Germinal center (tissue), 1 donor: Measurements from ENCODE around the gene STRN3.
"Not testable (repeated sequence)": the region's sequence is repeated elsewhere in the genome, so short reads cannot be mapped to it uniquely, and the experiment has no call there.

ENCODE experiments used
- DNase-seq: peaks from one replicate; pipeline ENCODE4 v3.0.0; 2012; ENCODE audit warnings: mixed read lengths, low spot score

STRN3 gene

DNA sequence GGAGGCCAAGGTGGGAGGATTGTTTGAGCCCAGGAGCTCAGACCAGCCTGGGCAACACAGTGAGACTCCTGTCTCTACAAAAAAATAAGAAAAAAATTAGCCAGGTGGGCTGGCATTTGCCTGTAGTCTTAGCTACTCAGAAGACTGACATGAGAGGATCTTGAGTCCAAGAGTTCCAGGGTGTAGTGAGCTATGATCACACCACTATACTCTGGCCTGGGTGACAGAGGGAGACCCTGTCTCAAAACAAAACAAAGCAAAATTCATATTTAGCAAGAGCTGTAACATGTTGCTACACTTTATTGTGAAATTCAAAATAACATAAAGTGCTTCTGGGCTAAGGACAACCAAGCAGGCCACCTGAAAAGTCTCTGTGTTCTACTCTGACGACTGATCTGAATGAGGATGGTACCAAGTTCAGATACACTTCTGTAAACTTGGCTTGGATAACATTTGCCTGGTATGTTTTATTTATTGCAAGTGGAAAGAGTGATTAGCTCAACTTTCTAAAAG lies 11.6 kb upstream of the STRN3 start:
- DNase-seq: no peak

DNA sequence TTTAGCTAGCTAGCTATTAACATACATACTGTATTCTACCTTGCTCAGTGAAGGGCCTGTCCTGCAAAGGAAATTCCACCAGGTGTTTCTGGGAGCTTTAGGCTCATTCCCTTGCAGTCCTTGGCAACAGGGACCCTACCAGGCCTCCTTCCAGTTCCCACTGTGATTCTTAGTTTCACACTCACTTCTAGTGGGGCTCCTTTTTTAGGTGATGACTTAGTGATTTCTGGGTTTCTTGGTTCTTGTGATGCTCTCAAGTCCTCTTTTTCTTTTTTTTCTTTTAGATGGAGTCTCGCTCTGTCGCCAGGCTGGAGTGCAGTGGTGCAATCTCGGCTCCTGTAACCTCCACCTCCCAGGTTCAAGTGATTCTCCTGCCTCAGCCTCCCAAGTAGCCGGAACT lies 10.4 kb upstream of the STRN3 start:
- no peak for DNase-seq

DNA sequence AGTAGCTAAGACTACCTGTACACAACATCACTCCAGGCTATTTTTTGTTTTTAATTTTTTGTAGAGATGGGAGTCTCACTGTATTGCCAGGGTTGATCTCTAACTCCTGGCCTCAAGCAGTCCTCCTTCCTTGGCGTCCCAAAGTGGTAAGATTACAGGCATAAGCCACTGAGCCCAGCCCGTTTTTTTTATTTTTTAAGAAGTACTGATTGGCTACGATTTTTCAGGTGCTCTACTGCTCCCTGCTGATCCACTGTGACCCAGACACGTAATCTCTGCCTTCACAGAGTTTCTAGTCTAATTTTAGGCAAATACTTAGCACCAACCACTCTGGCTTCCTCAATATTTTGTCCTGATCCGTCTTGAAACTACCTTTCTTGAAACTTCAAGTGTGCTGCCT lies 4.3 kb upstream of the STRN3 start:
- no peak for DNase-seq

DNA sequence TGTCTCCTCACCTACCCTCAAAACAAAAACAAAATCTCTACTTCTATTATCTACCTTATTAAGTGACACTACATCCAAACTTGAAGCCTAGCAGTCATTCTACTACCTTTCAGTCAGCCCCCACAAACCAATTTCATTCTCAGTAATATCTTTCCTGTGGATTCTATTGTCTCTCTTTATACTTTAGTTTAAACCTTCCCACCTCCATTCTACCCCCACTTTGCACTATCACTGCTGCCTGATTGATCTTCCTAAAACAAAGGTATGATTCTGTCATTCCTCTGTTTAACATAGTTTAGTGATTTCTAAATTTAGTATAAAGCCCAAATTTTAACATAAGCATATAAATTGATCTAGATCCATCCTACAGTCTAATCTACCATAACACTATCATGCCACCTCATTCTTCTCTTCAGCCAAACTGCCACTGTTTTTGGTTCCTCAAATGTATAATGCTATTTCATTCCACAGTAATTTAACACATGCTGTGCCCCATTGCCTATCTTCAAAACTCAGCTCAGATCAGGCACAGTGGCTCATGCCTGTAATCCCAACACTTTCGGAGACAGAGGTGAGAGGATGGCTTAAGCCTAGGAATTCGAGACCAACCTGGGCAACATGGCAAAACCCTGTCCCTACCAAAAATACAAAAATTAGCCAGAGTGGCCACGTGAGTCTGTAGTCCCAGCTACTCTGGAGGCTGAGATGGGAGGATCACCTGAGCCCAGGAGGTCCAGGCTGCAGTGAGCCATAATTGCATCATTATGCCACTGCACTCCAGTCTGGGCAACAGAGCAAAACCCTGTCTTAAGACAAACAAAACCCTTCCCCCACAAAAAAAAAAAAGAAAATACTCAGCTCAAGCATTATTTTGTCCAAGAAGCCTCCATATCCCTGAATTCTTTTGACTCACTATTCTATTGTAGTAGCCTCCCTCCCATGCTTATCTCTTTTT lies 3.1 kb upstream of the STRN3 start:
- no peak for DNase-seq

DNA sequence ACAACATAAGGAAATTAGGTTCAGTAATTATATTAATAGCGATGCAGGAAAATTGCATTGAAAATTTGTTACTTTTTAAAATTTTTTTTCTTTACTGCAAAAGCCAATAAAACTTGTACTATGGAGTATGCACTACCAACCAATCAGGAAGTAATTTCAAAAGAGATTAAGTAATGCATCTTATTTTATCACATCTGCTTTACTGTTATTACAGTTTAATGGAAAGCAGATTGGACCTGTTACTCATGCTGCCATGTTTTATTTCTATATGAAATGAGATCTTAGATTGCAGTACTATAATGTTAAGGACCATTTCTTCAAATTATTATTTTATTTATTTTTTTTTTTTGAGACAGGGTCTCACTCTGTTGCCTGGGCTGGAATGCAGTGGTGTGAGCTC lies 1.7 kb upstream of the STRN3 start:
- DNase-seq: no peak

DNA sequence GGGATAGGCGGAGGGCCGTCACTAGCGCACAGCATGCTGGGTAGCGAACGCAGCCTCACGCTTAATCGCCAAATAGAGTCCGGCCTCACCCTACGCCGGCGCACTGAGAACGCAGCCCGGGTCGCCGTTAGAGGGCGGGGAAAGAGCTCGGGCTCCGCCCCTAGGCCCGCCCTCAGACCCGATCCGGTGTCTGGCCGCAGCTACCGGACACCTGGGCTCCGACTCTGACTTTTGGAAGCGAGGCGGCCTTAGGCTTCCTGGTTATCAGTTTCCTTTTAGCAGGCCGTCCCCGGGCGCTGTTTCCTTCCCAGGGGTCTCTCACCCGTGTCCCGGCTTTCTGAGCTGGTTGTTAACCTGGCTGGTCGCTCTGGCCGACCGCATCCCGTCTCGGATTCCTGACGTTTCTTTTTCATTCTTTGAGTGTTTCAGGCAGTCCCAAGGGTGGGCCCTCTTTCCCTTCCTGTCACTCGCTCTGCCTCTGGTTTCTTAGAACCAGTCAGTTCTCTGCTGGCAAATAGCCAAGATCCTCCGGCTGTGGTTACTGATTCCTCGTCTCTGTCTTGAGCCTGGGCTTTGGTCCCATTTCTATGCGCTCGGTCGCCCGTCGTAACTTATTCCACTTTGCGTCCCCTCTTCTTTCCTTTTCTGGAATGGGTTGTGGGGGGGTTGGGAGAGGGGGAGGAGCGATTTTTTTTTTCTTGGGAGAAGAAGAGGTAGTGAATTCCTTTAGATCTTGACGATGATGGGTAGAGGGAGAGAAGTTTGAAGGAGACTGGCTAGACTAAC lies 464 bp upstream of the STRN3 start:
- peak; percentile 95 for DNase-seq

DNA sequence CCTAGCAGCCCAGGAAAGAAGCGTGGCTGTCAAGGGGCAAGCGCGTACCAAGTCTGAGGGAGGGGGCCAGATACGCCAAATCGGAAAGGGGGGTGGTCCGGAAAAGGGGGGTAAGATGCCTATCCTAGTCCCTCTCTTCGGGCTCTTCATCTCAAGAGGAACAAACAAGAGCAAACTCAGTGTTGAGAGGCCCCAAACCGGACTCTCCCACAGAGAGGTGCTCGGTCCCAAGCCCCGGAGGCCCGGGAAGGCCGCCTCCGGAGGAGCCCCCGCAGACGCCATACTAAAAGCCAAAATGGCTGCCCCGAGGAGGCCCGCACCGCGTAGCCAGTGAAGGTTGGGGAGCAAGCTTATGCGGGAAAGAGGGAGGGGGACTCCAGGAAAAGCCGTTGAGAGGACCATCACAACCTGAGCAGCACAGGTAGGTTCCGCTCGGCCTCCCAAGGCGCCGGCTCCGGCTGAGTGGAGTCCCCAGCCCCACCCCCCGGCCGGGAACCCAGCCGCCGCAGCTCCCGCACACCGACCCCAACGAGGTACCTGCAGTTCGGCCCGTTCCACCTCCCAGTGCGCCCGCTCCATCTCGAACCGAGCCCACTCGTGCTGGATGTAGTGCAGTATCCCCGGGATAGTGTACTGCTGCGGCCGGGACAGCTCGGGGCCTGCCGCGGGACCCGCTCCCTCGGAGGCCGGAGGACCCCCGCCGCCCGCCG lies 657 bp downstream of the STRN3 start, which contains the start of gene AP4S1:
AP4S1 (plus strand) TSS at position 283 of the 710 bp plus-strand sequence. CDS start 40,548 bp downstream, outside the sequence.
- DNase-seq: peak; percentile 54

DNA sequence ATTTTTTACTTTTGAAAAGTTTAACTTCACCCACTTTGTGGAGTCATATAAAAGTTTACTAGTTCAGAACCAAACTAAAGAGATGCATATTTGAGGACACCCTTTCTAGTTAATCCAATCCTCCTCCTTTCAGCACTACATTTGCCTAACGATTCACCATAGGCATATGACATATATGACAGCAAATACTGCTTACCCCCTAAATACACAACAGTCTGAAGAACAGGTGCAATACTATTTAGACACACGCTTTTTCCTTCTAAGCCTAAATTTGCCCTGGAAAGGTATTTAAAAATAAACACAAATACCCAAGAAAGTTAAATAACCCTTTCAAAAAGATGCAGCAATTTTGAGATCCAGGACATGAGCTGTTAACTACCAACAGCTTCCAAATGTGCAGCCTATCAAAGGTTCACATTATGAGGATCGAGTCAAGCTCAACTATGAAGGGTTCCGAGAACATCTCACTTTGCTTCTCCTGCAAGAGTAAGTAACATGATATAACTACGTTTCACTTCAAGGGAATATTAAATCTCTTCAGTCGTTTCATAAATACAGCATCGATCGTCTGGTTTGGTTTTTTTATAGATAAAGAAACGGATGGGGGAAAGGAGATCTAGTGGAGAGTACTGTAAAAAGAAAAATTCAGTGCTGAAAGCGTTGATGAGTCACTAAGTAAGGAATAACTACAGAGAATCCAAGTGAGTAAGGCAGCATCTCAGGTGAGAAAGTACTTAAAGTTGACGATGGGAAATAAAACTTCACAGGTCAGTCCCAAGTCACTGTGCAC lies 1.4 kb downstream of the STRN3 start:
- no peak for DNase-seq

DNA sequence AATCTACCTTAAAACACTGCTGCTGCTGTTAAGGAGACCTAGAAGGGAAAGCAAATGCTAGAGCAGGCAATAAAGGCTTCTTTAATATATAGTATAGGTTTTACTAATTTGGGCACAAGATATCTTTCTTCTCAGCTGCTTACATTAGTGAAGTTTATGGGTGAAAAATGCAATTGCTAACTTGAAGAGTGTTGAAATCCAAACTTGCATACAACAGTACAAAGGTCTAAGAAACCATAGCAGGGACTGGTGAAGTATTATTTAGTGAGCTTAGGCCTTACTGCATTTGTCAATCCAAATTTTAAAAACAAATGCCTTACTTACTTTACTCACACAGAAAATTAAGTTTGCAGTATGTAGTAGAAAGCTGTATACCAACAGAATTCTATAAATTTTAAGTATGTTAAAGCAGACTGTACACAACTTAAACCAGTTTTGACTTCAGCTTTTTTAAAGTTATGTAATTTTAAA lies 2.1 kb downstream of the STRN3 start:
- no peak for DNase-seq

DNA sequence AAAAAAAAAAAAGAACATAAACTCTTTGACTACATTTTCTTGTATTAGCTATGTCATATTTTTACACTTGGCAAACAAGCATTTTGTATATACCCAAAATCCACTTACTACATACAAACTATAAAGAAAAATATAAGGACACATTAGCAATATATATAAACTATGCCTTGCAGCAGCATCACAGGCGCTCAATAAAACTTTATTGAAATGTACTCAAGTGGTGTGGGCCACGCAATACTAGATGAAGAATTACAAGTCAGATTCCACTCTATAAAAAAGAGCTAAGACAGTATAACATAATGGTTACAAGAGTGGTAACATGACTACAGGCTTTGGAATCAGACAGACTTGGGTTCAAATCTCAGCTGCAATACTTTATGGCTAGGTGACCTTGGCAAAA lies 3.8 kb downstream of the STRN3 start:
- no peak for DNase-seq

DNA sequence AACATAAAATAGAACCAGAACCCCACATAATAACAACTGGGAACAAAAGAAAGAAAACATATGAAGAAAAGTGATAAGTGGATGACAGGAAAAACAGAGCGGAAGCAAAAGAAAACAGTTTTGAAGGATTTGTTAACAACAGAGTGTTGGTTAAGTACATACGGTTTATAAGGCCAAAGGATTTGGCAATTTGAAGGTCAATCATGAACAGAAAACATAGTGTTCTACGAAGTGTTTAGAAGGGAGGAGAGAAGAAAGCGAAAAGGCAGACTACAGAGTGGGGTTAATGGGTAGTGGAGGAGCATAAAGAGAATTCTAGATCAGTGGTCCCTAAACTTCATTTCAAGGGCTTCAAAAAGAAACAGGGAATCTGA lies 4.6 kb downstream of the STRN3 start:
- DNase-seq: no peak

DNA sequence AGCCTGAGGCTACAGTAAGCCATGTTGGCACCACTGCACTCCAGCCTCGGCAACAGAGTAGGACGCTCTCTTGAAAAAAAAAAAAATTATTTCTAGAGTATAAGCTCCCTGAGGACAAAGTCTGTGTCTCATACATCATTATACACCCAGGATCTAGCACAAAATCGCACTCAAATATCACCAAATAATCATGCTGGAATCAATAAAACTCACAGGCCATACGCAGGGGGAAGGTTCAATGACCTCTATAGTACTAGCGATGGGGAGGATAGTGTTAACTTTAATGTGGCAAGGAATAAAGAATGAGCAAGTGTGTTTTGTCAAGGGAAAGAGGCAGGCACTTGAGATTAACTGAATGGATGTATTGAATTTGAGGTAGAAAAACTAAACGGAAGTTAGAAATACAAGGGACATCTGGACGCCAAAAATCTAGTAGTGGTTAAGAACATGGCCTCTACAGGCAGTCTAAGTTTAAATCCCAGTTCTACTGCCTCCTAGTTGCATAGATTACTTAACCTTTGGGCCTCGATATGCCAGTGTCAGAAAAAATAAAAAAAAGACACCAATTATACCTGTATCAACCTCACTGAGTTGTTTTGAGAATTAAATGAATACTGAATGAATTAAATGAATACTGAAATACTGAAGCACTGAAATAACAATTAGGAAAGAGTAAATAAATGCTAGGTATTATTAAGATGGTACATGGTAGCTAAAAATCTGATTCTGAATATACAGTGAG lies 5.2 kb downstream of the STRN3 start:
- DNase-seq: no peak

DNA sequence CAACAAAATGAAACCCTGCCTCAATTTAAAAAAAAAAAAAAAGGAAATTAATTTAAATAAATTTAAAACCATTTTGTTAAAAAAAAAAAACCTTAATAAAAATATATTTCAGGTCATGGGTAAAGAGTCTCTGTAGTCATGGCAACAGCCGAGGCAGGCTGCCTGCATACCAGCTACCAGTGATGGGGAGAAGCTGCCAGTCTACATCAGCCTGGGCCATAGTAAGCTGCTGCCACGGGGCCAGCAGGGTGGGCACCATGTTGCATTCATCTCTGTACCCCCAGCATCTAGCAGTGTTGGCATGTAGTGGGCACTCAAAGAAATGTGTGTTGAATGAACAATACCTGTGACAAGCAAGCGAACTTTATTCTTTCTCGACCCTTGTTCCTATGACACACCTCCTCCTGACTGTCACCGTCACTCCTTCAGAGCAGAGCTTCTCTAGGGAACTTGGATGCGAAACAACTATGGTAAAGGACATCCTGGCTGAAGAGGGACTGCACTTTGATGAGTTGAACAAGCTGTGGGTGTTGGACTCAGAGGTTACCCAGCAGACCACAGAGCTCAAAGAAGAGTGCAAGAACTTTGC lies 8.0 kb downstream of the STRN3 start:
- DNase-seq: no peak

DNA sequence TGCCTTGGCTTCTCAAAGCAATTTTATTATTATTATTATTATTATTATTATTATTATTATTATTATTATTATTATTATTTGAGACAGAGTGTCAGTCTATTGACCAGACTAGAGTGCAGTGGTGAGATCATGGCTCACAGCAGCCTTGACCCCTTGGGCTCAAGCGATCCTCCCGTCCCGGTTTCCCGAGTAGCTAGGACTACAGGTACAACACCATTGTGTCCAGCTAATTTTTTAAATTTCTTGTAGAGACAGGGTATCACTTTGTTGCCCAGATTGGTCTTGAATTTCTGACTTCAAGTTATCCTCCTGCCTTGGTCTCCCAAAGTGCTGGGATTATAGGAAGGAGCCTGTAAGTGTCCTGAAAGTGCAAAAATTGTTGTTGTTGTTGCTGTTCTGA lies 12.3 kb downstream of the STRN3 start:
- no peak for DNase-seq

DNA sequence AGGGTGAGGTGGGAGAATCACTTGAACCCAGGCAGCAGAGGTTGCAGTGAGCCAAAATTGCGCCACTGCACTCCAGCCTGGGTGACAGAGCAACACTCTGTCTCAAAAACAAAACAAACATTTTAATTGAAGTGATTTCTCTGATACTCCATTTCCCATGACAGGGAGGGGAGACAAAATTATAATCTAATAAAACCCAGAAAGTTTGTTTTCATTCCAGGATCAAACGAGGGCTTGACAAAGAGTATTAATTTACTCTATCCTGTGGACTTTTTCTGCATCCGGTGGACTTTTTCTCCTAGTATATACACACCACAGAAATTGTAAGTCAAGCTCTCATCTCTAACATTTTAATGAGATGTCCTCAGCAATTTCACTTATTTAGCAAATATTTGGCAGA lies 15.2 kb downstream of the STRN3 start:
- no peak for DNase-seq

DNA sequence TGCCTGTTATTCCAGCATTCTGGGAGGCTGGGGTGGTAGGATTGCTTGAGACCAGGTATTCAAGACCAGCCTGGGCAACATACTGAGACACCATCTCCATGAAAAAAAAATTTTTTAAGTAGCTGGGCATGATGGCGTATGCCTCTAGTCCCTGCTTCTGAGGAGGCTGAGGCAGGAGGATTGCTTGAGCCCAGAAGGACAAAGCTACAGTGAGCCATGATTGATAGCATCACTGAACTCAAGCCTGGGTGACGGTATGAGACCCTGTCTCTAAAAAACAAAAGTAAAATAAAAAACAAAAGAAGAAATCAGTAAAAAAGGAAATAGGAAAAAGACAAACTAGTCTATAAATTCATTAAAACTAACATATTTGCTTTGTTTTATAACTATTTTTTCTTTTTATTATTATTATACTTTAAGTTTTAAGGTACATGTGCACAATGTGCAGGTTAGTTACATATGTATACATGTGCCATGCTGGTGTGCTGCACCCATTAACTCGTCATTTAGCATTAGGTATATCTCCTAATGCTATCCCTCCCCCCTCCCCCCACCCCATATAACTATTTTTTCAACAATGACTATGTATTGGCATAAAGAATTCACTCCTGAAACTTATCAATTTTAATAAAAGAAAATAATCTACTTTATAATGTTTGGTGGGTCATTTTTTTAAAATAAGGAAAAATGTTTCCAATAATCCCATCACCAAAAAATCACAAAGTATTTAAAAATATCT lies 16.2 kb downstream of the STRN3 start:
- DNase-seq: no peak

DNA sequence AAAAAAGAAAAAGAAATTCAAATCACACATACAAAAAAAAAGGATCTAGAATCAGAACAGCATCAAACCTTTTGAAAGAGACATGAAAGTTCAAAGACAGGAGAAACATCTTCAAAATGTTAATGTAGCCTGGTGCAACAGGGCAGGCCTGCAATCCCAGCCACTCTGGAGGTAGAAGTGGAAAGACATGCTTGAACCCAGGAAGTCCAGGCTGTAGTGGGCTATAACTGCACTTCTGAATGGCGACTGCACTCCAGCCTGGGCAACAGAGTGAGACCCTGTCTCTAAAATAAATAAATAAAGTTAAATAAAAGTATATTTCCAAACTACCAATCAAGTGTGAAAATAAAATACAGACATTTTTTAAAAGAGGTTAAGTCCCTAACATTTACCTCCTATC lies 19.5 kb downstream of the STRN3 start:
- no peak for DNase-seq

DNA sequence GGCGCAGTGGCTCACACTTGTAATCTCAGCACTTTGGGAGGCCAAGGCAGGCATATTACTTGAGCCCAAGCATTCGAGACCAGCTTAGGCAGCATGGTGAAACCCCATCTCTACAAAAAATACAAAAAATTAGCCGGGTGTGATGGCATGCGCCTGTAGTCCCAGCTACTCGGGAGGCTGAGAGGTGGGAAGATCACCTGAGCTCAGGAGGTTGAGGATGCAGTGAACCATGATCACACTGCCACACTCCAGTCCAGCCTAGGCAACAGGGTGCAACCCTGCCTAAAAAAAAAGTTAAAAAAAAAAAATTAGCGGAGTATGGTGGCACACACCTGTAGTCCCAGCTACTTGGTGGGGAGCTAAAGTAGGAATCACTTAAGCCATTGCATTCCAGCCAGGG lies 22.2 kb downstream of the STRN3 start:
- DNase-seq: not testable (repeated sequence)

DNA sequence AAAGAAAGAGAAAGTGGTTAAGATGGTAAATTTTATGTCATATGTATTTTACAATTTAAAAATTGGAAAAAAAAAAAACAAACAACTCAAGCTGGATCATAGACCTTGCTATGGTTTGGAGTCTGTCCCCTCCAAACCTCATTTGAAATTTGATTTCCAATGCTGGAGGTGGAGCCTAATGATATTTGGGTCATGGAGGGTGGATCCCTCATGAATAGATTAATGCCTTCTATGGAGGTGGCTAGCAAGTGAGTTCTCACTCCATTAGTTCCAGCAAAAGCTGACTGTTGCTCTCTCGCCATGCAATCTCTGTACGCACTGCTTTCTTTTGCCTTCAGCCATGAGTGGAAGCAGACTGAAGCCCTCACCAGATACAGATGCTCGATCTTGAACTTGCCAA lies 22.9 kb downstream of the STRN3 start:
- no peak for DNase-seq

DNA sequence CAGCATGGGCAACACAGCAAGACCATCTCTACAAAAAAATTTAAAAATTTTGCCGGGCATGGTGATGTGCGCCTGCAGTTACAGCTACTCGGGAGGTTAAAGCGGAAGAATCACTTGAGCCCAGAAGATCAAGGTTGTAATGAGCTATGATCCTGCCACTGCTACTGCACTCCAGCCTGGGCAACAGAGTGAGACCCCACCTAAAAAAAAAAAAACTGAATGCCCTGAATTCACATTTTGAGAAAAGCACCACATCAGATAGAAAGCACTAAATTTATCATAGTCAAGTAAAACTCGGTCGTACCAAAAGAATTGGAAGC lies 24.9 kb downstream of the STRN3 start:
- no peak for DNase-seq
